ENCODE measurements around the gene SHH. TPM values are rescaled to one million over a fixed set of nuclear protein-coding genes. Genes with fewer than 3 reads are reported as not detected.

SHH gene
- total RNA-seq, 1 donor from 2014 or later = 0.16 TPM

GRCh38 chr7:155782466-155782865 lies 29.8 kb downstream of the SHH start:
- Histone ChIP-seq H3K4me3 (ENCODE audit: insufficient read depth, low read depth, low read length) (no peak overlapping the region), H3K9ac (ENCODE audit: low read length) (no peak overlapping the region), H3K9me3 (ENCODE audit: insufficient read depth, low read depth, low read length) (no peaks in the 10 kb centered on the region), H3K36me3 (ENCODE audit: insufficient read depth, low read length) (peaks cover 6% of the 10 kb centered on the region), H4K20me1 (ENCODE audit: insufficient read depth, low read length) (peaks cover 23% of the 10 kb centered on the region), H3K79me2 (ENCODE audit: insufficient read depth, low read length) (no peaks in the 10 kb centered on the region), H2AFZ (ENCODE audit: low read depth, low read length) (no peak overlapping the region), H3K4me1 (ENCODE audit: insufficient read depth, low read length) (no peaks in the 10 kb centered on the region), H3K27ac (ENCODE audit: low read depth, low read length) (no peak overlapping the region), H3K4me2 (ENCODE audit: low read length) (no peak overlapping the region), H3K27me3 (ENCODE audit: insufficient read depth, low read length) (no peaks in the 10 kb centered on the region)
- no peak for FAIRE-seq
- no peaks in the 10 kb centered on the region for H3K9me3 Mint-ChIP-seq (ENCODE audit: unreplicated experiment)
- no peak for DNase-seq (ENCODE audit: low read depth)
- H3K4me3 Mint-ChIP-seq (ENCODE audit: unreplicated experiment) = no peak overlapping the region
- H3K4me1 Mint-ChIP-seq (ENCODE audit: low read depth, unreplicated experiment) = no peaks in the 10 kb centered on the region
- H3K36me3 Mint-ChIP-seq (ENCODE audit: low read depth, unreplicated experiment) = peaks cover 24% of the 10 kb centered on the region
- no peak overlapping the region for H3K27ac Mint-ChIP-seq (ENCODE audit: unreplicated experiment)
- TF ChIP-seq EZH2 (IDR thresholded peaks at IDR 0.05; ENCODE audit: insufficient read depth, low read length) (no peak), CTCF (IDR thresholded peaks at IDR 0.05; ENCODE audit: insufficient read depth, low read depth, low read length) (no peak)
- no peaks in the 10 kb centered on the region for H3K27me3 Mint-ChIP-seq (ENCODE audit: low read depth, unreplicated experiment)

GRCh38 chr7:155781433-155781832 lies 30.8 kb downstream of the SHH start:
- peaks cover 23% of the 10 kb centered on the region for H4K20me1 ChIP-seq (ENCODE audit: insufficient read depth, low read length)
- no peak overlapping the region for H3K4me3 ChIP-seq (ENCODE audit: insufficient read depth, low read depth, low read length)
- H3K36me3 ChIP-seq (ENCODE audit: insufficient read depth, low read length) = peaks cover 6% of the 10 kb centered on the region
- no peaks in the 10 kb centered on the region for H3K4me1 ChIP-seq (ENCODE audit: insufficient read depth, low read length)
- DNase-seq (ENCODE audit: low read depth) = no peak
- TF ChIP-seq EZH2 (IDR thresholded peaks at IDR 0.05; ENCODE audit: insufficient read depth, low read length) (no peak), CTCF (IDR thresholded peaks at IDR 0.05; ENCODE audit: insufficient read depth, low read depth, low read length) (no peak)
- H2AFZ ChIP-seq (ENCODE audit: low read depth, low read length) = no peak overlapping the region
- H3K27me3 ChIP-seq (ENCODE audit: insufficient read depth, low read length) = no peaks in the 10 kb centered on the region
- FAIRE-seq = no peak
- Mint-ChIP-seq H3K36me3 (ENCODE audit: low read depth, unreplicated experiment) (peaks cover 27% of the 10 kb centered on the region), H3K27me3 (ENCODE audit: low read depth, unreplicated experiment) (no peaks in the 10 kb centered on the region), H3K4me1 (ENCODE audit: low read depth, unreplicated experiment) (no peaks in the 10 kb centered on the region), H3K27ac (ENCODE audit: unreplicated experiment) (no peak overlapping the region), H3K9me3 (ENCODE audit: unreplicated experiment) (no peaks in the 10 kb centered on the region), H3K4me3 (ENCODE audit: unreplicated experiment) (no peak overlapping the region)
- H3K9me3 ChIP-seq (ENCODE audit: insufficient read depth, low read depth, low read length) = no peaks in the 10 kb centered on the region
- no peak overlapping the region for H3K4me2 ChIP-seq (ENCODE audit: low read length)
- no peaks in the 10 kb centered on the region for H3K79me2 ChIP-seq (ENCODE audit: insufficient read depth, low read length)
- no peak overlapping the region for H3K27ac ChIP-seq (ENCODE audit: low read depth, low read length)
- no peak overlapping the region for H3K9ac ChIP-seq (ENCODE audit: low read length)

- H2AFZ ChIP-seq (ENCODE audit: low read depth, low read length) = no peak overlapping the region
- no peak overlapping the region for H3K27ac ChIP-seq (ENCODE audit: low read depth, low read length)
- TF ChIP-seq CTCF (IDR thresholded peaks at IDR 0.05; ENCODE audit: insufficient read depth, low read depth, low read length) = no peak
- TF ChIP-seq EZH2 (IDR thresholded peaks at IDR 0.05; ENCODE audit: insufficient read depth, low read length) = no peak
- Mint-ChIP-seq H3K27ac (ENCODE audit: unreplicated experiment) (no peak overlapping the region), H3K4me1 (ENCODE audit: low read depth, unreplicated experiment) (no peaks in the 10 kb centered on the region), H3K9me3 (ENCODE audit: unreplicated experiment) (no peaks in the 10 kb centered on the region), H3K27me3 (ENCODE audit: low read depth, unreplicated experiment) (no peaks in the 10 kb centered on the region), H3K4me3 (ENCODE audit: unreplicated experiment) (no peak overlapping the region), H3K36me3 (ENCODE audit: low read depth, unreplicated experiment) (peaks cover 26% of the 10 kb centered on the region)
- H3K9me3 ChIP-seq (ENCODE audit: insufficient read depth, low read depth, low read length) = no peaks in the 10 kb centered on the region
- H4K20me1 ChIP-seq (ENCODE audit: insufficient read depth, low read length) = peaks cover 23% of the 10 kb centered on the region
- peaks cover 6% of the 10 kb centered on the region for H3K36me3 ChIP-seq (ENCODE audit: insufficient read depth, low read length)
- H3K9ac ChIP-seq (ENCODE audit: low read length) = no peak overlapping the region
- FAIRE-seq = no peak
- H3K79me2 ChIP-seq (ENCODE audit: insufficient read depth, low read length) = no peaks in the 10 kb centered on the region
- H3K27me3 ChIP-seq (ENCODE audit: insufficient read depth, low read length) = no peaks in the 10 kb centered on the region
- no peak overlapping the region for H3K4me3 ChIP-seq (ENCODE audit: insufficient read depth, low read depth, low read length)
- H3K4me1 ChIP-seq (ENCODE audit: insufficient read depth, low read length) = no peaks in the 10 kb centered on the region
- DNase-seq (ENCODE audit: low read depth) = no peak
- H3K4me2 ChIP-seq (ENCODE audit: low read length) = no peak overlapping the region
These were observed 31.4 kb downstream of the SHH start for GRCh38 chr7:155780884-155781283.
